Measurements from ENCODE around the gene RFFL. TPM values are rescaled to one million over a fixed set of nuclear protein-coding genes. Genes with fewer than 3 reads are reported as not detected.
A peak's percentile ranks its signal among the peaks of the same experiment; 100 is the strongest.
"Not testable (repeated sequence)": the region's sequence is repeated elsewhere in the genome, so short reads cannot be mapped to it uniquely, and the experiment has no call there.

Gene RFFL
- 10 to 100 TPM; 12.9 to 24.4 (median 17.4) TPM for total RNA-seq
- 1 to 10 TPM; 3.6 to 5.9 TPM for polyA plus RNA-seq

GRCh38 chr17:35063514-35064223 lies at the start of gene RFFL:
Gene RFFL, minus strand, starts transcription at chr17:35063707. Its CDS starts 37,154 bp downstream, at chr17:35026553.
- ATAC-seq: peak; percentile 98 to 99 (median 98)
- Histone ChIP-seq H3K27ac (peak within 1 kb of the TSS; percentile 55 to 91 (median 77)), H3K9me3 (no peaks in the 10 kb centered on the region), H3K36me3 (no peaks in the 10 kb centered on the region), H3K4me3 (peak within 1 kb of the TSS in 3 of 4 donors; percentile 3 to 26 (median 22)), H3K27me3 (no peaks in the 10 kb centered on the region), H3K4me1 (peaks cover 16 to 29% (median 20%) of the 10 kb centered on the region in 3 donors)
- 7 to 10% methylated on average over 6 of the region's 6 CpGs for WGBS, 2 donors
- DNase-seq: peak; percentile 69 to 93 (median 86)
- intact Hi-C loops (cut with DNase I): no loop called here
- FAIRE-seq: no peak
- no peak for TF ChIP-seq CTCF (IDR thresholded peaks at IDR 0.05)

- not testable (repeated sequence) for FAIRE-seq, H3K36me3 ChIP-seq, H3K27ac ChIP-seq, ATAC-seq, H3K4me1 ChIP-seq, H3K4me3 ChIP-seq, H3K9me3 ChIP-seq, DNase-seq, H3K27me3 ChIP-seq
- intact Hi-C loops (cut with DNase I): loop anchor here in 1 of 3 donors (10.0 kb wide), 1 partner anchor 686 kb away; no protein-coding TSS in a partner anchor
- WGBS, 2 donors: 96 to 97% methylated on average over 17 of the region's 17 CpGs
Measured at GRCh38 chr17:35110791-35111190, 47.3 kb upstream of the RFFL start.

GRCh38 chr17:35104844-35105450 lies 41.4 kb upstream of the RFFL start:
- WGBS, 2 donors: 93% methylated on average over 5 of the region's 5 CpGs
- H3K36me3 ChIP-seq: peaks cover 0 to 15% (median 0%) of the 10 kb centered on the region in 3 donors
- intact Hi-C loops (cut with DNase I): no loop called here
- no peak for ATAC-seq
- no peaks in the 10 kb centered on the region for H3K4me1 ChIP-seq
- no peaks in the 10 kb centered on the region for H3K27me3 ChIP-seq
- no peak for TF ChIP-seq CTCF (IDR thresholded peaks at IDR 0.05)
- FAIRE-seq: no peak
- H3K4me3 ChIP-seq: no peak overlapping the region
- H3K9me3 ChIP-seq: no peaks in the 10 kb centered on the region
- H3K27ac ChIP-seq: no peak overlapping the region
- DNase-seq: no peak

GRCh38 chr17:35103271-35103670 lies 39.8 kb upstream of the RFFL start:
- intact Hi-C loops (cut with DNase I): no loop called here
- TF ChIP-seq CTCF (IDR thresholded peaks at IDR 0.05): no peak
- Histone ChIP-seq H3K36me3 (peaks cover 0 to 15% (median 0%) of the 10 kb centered on the region in 3 donors), H3K4me3 (no peak overlapping the region), H3K27ac (no peak overlapping the region), H3K4me1 (no peaks in the 10 kb centered on the region), H3K27me3 (no peaks in the 10 kb centered on the region), H3K9me3 (no peaks in the 10 kb centered on the region)
- 89 to 98% methylated on average over 5 of the region's 5 CpGs for WGBS, 2 donors
- DNase-seq (no peak), ATAC-seq (no peak), FAIRE-seq (no peak)

- DNase-seq (no peak), ATAC-seq (no peak), FAIRE-seq (no peak)
- Histone ChIP-seq H3K27me3 (no peaks in the 10 kb centered on the region), H3K27ac (no peak overlapping the region), H3K4me1 (no peaks in the 10 kb centered on the region), H3K4me3 (no peak overlapping the region), H3K9me3 (no peaks in the 10 kb centered on the region), H3K36me3 (peaks cover 0 to 15% (median 0%) of the 10 kb centered on the region in 3 donors)
- 95 to 100% methylated on average over 2 of the region's 2 CpGs for WGBS, 2 donors
- intact Hi-C loops (cut with DNase I): no loop called here
- no peak for TF ChIP-seq CTCF (IDR thresholded peaks at IDR 0.05)
Measured at GRCh38 chr17:35101725-35102124, 38.2 kb upstream of the RFFL start.
